Endothelial cell of umbilical vein (primary cell): ENCODE data around the gene UST. TPM values are rescaled to one million over a fixed set of nuclear protein-coding genes. Genes with fewer than 3 reads are reported as not detected.

ENCODE experiments used
- BruUV-seq: library from RNA; stranded (reverse); fragments of 400-500 nt; replicated peaks from 2 replicates; lab custom pipeline; 2021; lab: Mats Ljungman, UMichigan
- CTCF ChIA-PET: fragments of 300-600, 350-600 bp; sonication (Branson Sonifier 250); formaldehyde crosslinking; loops from one replicate; lab custom pipeline; 2021; ENCODE audit warnings: antibody characterized with exemption, inconsistent platforms; lab: Charles Lee
- POLR2A ChIA-PET: fragments of 300-600, 350-600 bp; sonication (Branson Sonifier 250); formaldehyde crosslinking; loops from one replicate; lab custom pipeline; 2021; ENCODE audit warnings: antibody characterized with exemption, inconsistent platforms; lab: Charles Lee
- DNase-seq: peaks from one replicate; pipeline ENCODE4 v3.0.0-alpha.2; 2011; ENCODE audit warnings: low read depth, low spot score
- FAIRE-seq: peaks from 2 replicates; lab custom pipeline; 2011; peaks lifted over from hg19 to GRCh38; lab: Jason Lieb, UNC
- H2AFZ ChIP-seq: 2 replicates; pipeline ENCODE4 v1.6.0; 2012; ENCODE audit warnings: low read depth, low read length, control low read depth, inconsistent platforms
- H3K27ac ChIP-seq: 2 replicates; pipeline ENCODE4 v1.5.1; 2011; ENCODE audit warnings: low read depth, mild to moderate bottlenecking, control low read depth, low read length, moderate library complexity; ENCODE audit not compliant: insufficient read depth
- H3K27me3 ChIP-seq, 2 experiments: 2 replicates each; pipeline versions ENCODE4 v1.6.0 to v1.6.1; 2011; ENCODE audit warnings: low read length in 2 of 2, mixed read lengths in 1 of 2; ENCODE audit not compliant: control insufficient read depth in 2 of 2, insufficient read depth in 2 of 2
- H3K36me3 ChIP-seq, 2 experiments: 2 replicates in 1 of 2; 3 replicates in 1 of 2; pipeline ENCODE4 v1.5.1; 2011; ENCODE audit warnings: low read length in 2 of 2, mild to moderate bottlenecking in 1 of 2, moderate library complexity in 1 of 2; ENCODE audit not compliant: control insufficient read depth in 2 of 2, insufficient read depth in 2 of 2; ENCODE audit errors: extremely low read depth in 1 of 2
- H3K4me1 ChIP-seq: 3 replicates; pipeline ENCODE4 v1.5.1; 2011; ENCODE audit warnings: mild to moderate bottlenecking, low read length; ENCODE audit not compliant: control insufficient read depth, insufficient read depth; ENCODE audit errors: extremely low read depth
- H3K4me2 ChIP-seq: 2 replicates; pipeline ENCODE4 v1.6.1; 2011; ENCODE audit warnings: low read length, control low read depth, mixed read lengths; ENCODE audit not compliant: insufficient read depth
- H3K4me3 ChIP-seq, 3 experiments: fragments of 200-600 bp in 1 of 3; sonication (generic), shearing (Covaris generic) in 1 of 3; replicated peaks in 1 of 3; 2 replicates each; pipeline ENCODE4 v1.5.1; 2011 to 2016; ENCODE audit warnings: control low read depth in 3 of 3, low read length in 3 of 3, mild to moderate bottlenecking in 2 of 3, inconsistent platforms in 1 of 3, low read depth in 1 of 3, moderate library complexity in 1 of 3; ENCODE audit not compliant: insufficient read depth in 1 of 3
- H3K79me2 ChIP-seq: 2 replicates; pipeline ENCODE4 v1.6.0; 2012; ENCODE audit warnings: low read length, inconsistent platforms; ENCODE audit not compliant: control insufficient read depth, insufficient read depth
- H3K9ac ChIP-seq: replicated peaks from 2 replicates; pipeline ENCODE3; 2011; ENCODE audit warnings: low read length, control low read depth; ENCODE audit not compliant: insufficient read depth; ENCODE audit errors: extremely low read depth
- H3K9me1 ChIP-seq: replicated peaks from 3 replicates; pipeline ENCODE4 v1.6.0; 2011; ENCODE audit warnings: mild to moderate bottlenecking, low read length; ENCODE audit not compliant: control insufficient read depth, insufficient read depth; ENCODE audit errors: extremely low read depth
- H3K9me3 ChIP-seq: replicated peaks from 2 replicates; pipeline ENCODE4 v1.5.1; 2012; ENCODE audit warnings: low read length, inconsistent platforms; ENCODE audit not compliant: control insufficient read depth, insufficient read depth
- H4K20me1 ChIP-seq: replicated peaks from 2 replicates; pipeline ENCODE3; 2011; ENCODE audit warnings: mild to moderate bottlenecking, low read length; ENCODE audit not compliant: control insufficient read depth, insufficient read depth; ENCODE audit errors: extremely low read depth
- CTCF ChIP-seq, 2 donors: IDR thresholded peaks; 1 replicate in 1 of 2; 2 replicates in 1 of 2; pipeline ENCODE4 v1.5.1; 2011; ENCODE audit warnings: low read length in 2 of 2, mild to moderate bottlenecking in 2 of 2, moderate library complexity in 2 of 2, control low read depth in 1 of 2, inconsistent platforms in 1 of 2, low read depth in 1 of 2; ENCODE audit not compliant: insufficient read depth in 1 of 2; ENCODE audit errors: extremely low read depth in 1 of 2
- EZH2 ChIP-seq: IDR thresholded peaks from 2 replicates; pipeline ENCODE4 v1.6.1; 2012; ENCODE audit warnings: borderline replicate concordance, low read depth, mild to moderate bottlenecking, moderate library complexity, low read length, inconsistent platforms; ENCODE audit not compliant: severe bottlenecking
- FOS ChIP-seq: IDR thresholded peaks from 2 replicates; pipeline ENCODE4 v1.6.1; 2011; ENCODE audit warnings: mild to moderate bottlenecking, low read length, moderate library complexity, borderline replicate concordance; ENCODE audit not compliant: insufficient read depth
- GATA2 ChIP-seq: IDR thresholded peaks from 2 replicates; pipeline ENCODE4 v1.7.0; 2011; ENCODE audit warnings: low read depth, mild to moderate bottlenecking, moderate library complexity, mixed read lengths, low read length; ENCODE audit not compliant: insufficient read length, insufficient read depth
- JUN ChIP-seq: IDR thresholded peaks from 2 replicates; pipeline ENCODE4 v1.6.1; 2011; ENCODE audit warnings: borderline replicate concordance, low read depth; ENCODE audit not compliant: insufficient read length, insufficient read depth
- MAX ChIP-seq: IDR thresholded peaks from 2 replicates; pipeline ENCODE4 v1.6.1; 2011; ENCODE audit not compliant: insufficient read depth, insufficient read length
- MYC ChIP-seq: IDR thresholded peaks from one replicate; pipeline ENCODE4 v1.6.1; 2011; ENCODE audit warnings: mild to moderate bottlenecking, low read depth, low read length
- POLR2A ChIP-seq: IDR thresholded peaks from 2 replicates; pipeline ENCODE4 v1.6.1; 2012; ENCODE audit warnings: low read depth, mild to moderate bottlenecking, control low read depth, low read length
- POLR2AphosphoS5 ChIP-seq: IDR thresholded peaks from 2 replicates; pipeline ENCODE4 v1.6.1; 2012; ENCODE audit warnings: low read depth, mild to moderate bottlenecking, control low read depth, low read length, moderate library complexity; ENCODE audit not compliant: insufficient read depth
- dilution Hi-C: fragments of 300-500 bp; cut with MboI; formaldehyde crosslinking; loops from one replicate; pipeline ENCODE4 v1.15.0; 2019; ENCODE audit warnings: low sequenced_read_pairs; ENCODE audit not compliant: extremely low pct_ligation_motif_present
- intact Hi-C: fragments of 100-400 bp; cut with micrococcal nuclease; formaldehyde crosslinking; loops from one replicate; pipeline ENCODE4 v1.10.0; 2022
- polyA plus RNA-seq, 4 experiments: library from polyadenylated mRNA; depleted of rRNA in 3 of 4; stranded (reverse) in 3 of 4; unstranded in 1 of 4; fragments of >200 nt; gene quantifications; 2 replicates each; pipeline versions ENCODE4 v1.2.1 to v1.2.3, GENCODE V29; 2011 to 2012; ENCODE audit warnings: missing spikeins in 1 of 4
- total RNA-seq: library from RNA; stranded (reverse); gene quantifications from 2 replicates; pipeline ENCODE4 v1.2.3, GENCODE V29; 2021

Gene UST
- total and polyA plus RNA-seq, 2 donors (not counting 3 experiments of a cell fraction or from before 2014, with no cell fraction given), result 0.26 to 0.84 TPM

GRCh38 chr6:148867862-148868261 lies 121.0 kb downstream of the UST start:
- Histone ChIP-seq H3K4me3 (no peak overlapping the region), H3K9ac (no peak overlapping the region), H3K4me2 (no peak overlapping the region), H3K27me3 (no peaks in the 10 kb centered on the region), H3K36me3 (no peaks in the 10 kb centered on the region), H2AFZ (no peak overlapping the region), H4K20me1 (no peaks in the 10 kb centered on the region), H3K9me3 (no peaks in the 10 kb centered on the region), H3K27ac (no peak overlapping the region), H3K9me1 (no peaks in the 10 kb centered on the region), H3K4me1 (no peaks in the 10 kb centered on the region), H3K79me2 (no peaks in the 10 kb centered on the region)
- ChIA-PET POLR2A (no interaction called here), CTCF (no interaction called here)
- BruUV-seq, result no TSS peak
- dilution Hi-C loops, result no loop called here
- TF ChIP-seq MYC, result no peak
- TF ChIP-seq CTCF (IDR thresholded peaks at IDR 0.05; ENCODE audit: extremely low read depth in 1 of 2, insufficient read depth in 1 of 2, low read depth in 1 of 2, low read length in 2 of 2), result no peak
- no peak for TF ChIP-seq POLR2AphosphoS5
- TF ChIP-seq FOS, result no peak
- TF ChIP-seq MAX, result no peak
- no peak for TF ChIP-seq POLR2A
- no peak for TF ChIP-seq JUN
- TF ChIP-seq GATA2, result no peak
- no peak for TF ChIP-seq EZH2
- FAIRE-seq (no peak), DNase-seq (no peak)
- intact Hi-C loops, result no loop called here
